Activated CD4-positive, CD25-positive, alpha-beta regulatory T cell treated with anti-CD3 and anti-CD28 coated beads, Interleukin-2, amount 50 U/mL, for 16 hours (primary cell): ENCODE results near the gene PDE7B.

Experiments used
- DNase-seq: peaks from one replicate; pipeline ENCODE4 v3.0.0-alpha.2; 2020; ENCODE audit warnings: low read depth, low spot score

Gene PDE7B

DNA sequence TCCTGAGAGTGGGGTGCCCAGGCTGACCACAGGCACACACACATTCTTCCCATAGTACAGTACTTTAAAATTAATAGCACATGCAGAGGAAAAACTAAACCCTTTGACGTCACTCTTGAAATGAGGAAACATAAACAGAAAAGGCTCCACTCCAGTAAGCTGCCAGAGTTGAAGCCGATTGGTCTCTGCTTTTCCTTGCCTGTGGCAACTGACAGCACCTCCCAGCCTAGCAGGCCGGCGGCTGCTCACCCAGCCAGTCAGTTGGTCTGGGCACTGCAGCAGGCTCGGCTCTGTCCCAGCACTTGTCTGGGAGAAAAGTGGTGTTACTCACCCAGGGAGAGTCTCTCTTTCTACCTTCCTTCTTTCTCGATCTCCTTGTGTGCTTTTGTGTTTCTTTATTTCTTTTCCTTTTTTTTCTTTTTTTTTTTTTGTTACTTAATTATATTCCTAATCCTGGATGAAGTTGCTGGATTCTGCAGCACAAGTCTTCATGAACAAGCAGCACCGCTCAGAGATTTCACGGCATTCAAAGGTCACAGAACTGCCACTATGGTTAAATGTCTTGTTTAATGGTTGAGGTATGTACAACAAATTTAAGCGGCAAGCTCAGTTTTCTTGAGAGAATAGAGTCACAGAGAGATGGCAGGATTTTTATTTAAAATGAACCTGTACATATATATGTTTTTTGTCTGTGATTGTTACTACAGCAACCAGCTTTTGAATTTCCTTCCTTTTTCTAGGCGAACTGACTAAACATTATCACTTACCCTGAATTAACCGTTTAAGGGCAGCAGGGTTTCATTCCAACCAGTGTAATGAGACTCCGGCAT, at the start of gene PDE7B:
Gene PDE7B (plus strand): TSS at position 260 of the 830 bp plus-strand sequence.
- DNase-seq, result no peak

- DNase-seq, result no peak
These were observed 49.6 kb upstream of the PDE7B start for GRCh38 chr6:135801755-135802465.

DNA sequence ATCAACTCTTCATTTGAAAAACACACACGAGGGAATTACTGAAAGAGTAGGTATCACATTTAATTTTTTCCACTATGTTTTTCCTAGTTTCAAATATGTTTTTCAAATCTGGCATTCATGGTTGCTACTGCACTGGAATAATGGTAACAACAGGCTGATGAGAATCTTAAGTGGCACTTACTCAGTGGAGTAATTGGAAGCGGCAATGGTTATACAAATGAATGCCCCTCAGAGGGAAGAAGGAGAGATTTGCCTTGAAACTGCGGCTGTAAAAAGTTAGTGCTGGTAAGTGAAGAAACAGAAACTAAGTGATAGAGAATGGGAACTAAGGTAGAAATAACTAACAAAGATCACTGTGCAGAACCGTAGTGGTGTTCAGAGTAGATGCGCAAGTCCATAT, 41.0 kb upstream of the PDE7B start:
- DNase-seq, result no peak

DNA sequence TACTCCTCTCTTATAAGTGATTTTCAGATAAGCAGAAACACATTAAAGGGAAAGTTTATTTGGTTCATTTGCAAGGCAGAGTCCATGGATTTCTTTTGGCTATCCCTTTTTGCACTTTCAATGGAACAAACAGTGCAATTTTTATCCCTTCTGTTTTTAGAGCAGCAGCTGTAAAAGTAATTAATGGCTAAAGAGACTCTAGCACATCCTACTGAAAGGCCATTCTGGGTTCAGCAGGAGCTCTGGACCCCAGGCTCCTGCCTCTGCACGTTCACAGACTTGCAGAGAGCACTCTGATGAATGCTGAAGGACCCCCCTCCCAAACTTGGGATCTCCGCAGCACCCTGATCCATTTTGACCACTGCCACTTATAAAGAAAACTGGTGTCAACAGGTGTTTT, 40.3 kb upstream of the PDE7B start:
- DNase-seq, result no peak

GRCh38 chr6:135811644-135812526, 39.6 kb upstream of the PDE7B start:
- no peak for DNase-seq

DNA sequence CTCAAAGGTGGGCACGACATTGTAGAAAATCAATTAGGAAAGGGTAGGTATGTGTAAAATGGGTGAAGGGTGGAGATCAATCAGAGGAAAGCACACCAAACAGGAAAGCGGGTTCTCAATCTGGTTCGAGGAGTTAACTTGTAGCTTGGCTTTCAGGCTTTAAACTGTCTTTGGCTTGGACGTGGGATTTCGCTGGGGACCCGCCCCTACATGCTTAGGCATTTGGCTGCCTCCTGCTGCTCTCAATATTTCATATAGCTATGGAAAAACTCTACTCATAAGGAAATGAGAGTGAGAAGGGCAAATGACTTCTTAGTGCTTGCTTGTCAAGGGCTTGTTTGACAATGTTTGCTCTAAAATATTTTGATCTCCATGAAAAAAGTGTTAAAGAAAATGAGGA, 38.1 kb upstream of the PDE7B start:
- DNase-seq, result no peak

DNA sequence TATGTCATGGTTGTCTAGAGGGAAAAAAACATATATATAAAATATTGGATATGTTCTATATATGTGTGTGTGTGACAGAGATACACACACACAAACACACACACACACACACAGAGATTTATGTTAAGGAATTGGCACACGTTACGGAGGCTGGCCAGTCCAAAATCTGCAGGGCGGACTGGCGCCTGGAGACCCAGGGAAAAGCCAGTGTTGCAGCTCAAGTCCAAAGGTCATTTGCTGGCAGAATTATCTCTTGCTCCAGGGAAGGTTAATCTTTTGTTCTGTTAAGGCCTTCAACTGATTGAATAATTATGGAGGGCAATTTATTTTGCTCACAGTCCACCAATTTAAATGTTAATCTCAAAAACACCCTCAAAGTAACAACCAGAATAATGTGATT, 37.5 kb upstream of the PDE7B start:
- no peak for DNase-seq

GRCh38 chr6:135815216-135815615, 36.3 kb upstream of the PDE7B start:
- DNase-seq, result no peak

GRCh38 chr6:135817035-135817434, 34.5 kb upstream of the PDE7B start:
- DNase-seq, result no peak

GRCh38 chr6:135819665-135820064, 31.8 kb upstream of the PDE7B start:
- DNase-seq, result no peak

DNA sequence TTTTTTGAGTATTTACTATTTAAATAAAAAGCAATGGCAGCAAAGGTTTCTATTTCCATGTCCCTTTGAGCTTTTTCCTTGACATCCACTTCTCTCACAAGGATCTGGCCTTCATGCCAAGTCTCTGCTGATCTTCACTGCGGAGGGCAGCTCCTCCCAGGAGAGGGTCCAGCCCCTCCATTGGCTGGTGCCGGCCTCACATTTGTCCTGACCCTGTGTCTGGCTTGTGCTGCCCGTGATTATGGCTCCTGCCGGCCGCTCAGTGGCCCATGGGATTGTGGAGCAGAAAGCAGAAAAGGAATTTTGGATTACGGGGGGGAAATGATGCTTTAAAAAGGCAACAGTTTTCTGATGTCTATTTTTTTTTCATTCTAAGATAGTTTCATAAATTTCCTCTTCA, 31.2 kb upstream of the PDE7B start:
- DNase-seq, result no peak

GRCh38 chr6:135823851-135824250, 27.6 kb upstream of the PDE7B start:
- DNase-seq, result no peak

- DNase-seq, result no peak
These were observed 25.2 kb upstream of the PDE7B start for GRCh38 chr6:135826236-135826804.

DNA sequence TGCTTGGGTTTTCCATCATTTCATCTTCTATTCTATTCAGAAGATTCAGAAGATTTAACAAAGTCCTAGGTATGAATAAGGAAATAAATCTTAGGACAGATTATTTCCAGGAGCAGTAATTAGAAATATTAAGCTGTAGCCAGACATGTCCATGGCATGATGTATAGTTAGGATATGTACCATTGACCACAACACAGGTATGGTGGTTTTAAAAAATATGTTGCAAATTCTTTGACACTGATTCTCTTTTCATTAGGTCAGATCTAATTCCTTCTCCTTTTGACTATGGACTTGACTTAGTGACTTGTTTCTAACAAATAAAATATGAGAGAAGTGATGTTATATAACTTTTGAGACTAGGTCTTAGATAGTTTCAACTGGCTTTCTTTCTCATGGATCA, 23.5 kb upstream of the PDE7B start:
- DNase-seq, result no peak

DNA sequence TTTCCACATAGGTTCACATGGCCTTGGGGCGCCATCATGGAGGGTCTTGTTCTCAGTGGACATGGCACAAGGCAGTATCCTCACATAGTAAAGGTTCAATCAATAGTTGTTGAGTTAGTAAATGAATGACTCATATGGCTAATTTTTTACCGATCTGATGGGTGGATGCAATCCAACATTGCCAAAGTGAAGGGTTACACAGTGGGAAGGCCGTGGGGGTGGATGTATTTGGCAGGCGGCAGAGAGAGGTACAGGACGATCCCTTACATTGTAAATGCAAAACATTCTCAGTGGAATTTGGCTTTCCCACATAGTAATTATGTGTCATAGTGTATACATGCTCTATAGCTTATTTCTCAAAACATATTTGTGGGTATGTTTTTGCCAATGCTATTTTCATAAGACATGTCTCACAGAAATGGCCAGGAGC, 21.0 kb upstream of the PDE7B start:
- DNase-seq, result no peak

GRCh38 chr6:135831016-135831415, 20.5 kb upstream of the PDE7B start:
- DNase-seq, result no peak

GRCh38 chr6:135832166-135832565, 19.3 kb upstream of the PDE7B start:
- no peak for DNase-seq

GRCh38 chr6:135833771-135834170, 17.7 kb upstream of the PDE7B start:
- DNase-seq, result no peak

DNA sequence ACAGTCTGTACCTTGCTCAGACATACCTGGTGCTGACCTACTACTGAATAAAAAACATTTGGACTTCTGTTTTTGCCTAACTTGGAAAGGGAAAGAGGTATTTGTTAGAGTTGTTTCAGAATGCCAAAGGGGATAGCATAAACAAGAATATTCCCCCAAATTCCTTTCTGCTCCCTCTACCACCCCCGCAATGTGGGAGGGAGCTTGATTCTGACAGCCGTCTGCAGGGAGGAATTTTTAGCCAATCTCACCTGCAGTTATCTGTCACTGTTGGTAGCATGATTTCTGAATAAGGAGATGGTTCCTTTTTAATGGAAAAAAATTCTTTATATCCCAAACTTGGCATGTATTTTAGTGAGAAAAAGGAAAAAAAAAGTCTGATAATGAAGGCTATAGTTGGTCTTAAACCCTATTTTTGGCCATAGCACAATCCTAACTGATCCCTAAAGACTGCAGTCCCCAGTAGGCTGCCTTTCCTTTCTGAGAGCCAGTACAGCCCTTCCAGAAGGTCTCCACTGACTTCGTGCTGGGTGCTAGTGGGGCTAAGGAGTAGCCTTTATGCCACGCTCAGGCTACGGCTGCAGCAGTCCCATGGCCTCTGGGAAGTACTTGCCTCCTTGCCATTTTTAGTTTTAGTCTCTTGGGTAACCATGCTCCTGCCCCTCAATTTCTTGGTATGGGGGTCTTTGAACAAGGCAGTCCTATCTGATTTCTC, 13.6 kb upstream of the PDE7B start:
- no peak for DNase-seq

DNA sequence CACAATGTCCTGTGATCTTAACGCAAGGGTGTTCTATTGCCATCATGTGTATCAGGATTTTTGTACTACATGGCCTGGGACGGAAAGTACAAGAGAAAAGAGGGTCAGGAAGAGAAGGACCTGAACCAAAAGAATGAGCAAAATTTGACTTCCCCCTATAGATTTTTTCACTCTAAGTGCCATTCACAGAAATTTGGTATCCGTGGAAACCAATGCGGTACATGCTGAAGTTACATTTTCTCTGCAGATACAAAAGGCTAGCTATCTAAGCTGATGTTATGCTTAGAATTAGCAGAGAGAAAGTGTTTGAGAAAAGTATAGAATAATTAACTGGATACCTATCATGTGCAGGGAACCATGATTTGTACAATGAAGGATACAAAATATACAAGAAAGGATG, 12.4 kb upstream of the PDE7B start:
- no peak for DNase-seq
